Measurements from ENCODE around the gene SCT. TPM values are rescaled to one million over a fixed set of nuclear protein-coding genes. Genes with fewer than 3 reads are reported as not detected.

SCT gene
- total RNA-seq (not detected), polyA plus RNA-seq (not detected)
- long read RNA-seq, donor 1, partial matches to known transcripts: 0 of 1 reads
- long read RNA-seq, donor 1, other reads (novel, unspliced or antisense): 0 of 1 reads
- long read RNA-seq, donor 2, transcript SCT-201 (4 exons, 366 nt): major isoform, 5 of 5 reads
- long read RNA-seq, donor 2, partial matches to known transcripts: 0 of 5 reads
- long read RNA-seq, donor 2, other reads (novel, unspliced or antisense): 0 of 5 reads
- long read RNA-seq, donor 3, partial matches to known transcripts: 0 of 3 reads
- long read RNA-seq, donor 3, other reads (novel, unspliced or antisense): 0 of 3 reads
- long read RNA-seq, donor 4: 0 reads
- long read RNA-seq, donor 5: 0 reads

GRCh38 chr11:626475-627307, at the start of gene SCT:
Gene SCT (minus strand): TSS chr11:627181. CDS start chr11:627143, 38 bp downstream.
- Histone ChIP-seq H3K9ac (ENCODE audit: insufficient read depth in 1 of 2, low read length in 2 of 2) (no peak within 1 kb of the TSS), H3K4me1 (ENCODE audit: control insufficient read depth in 5 of 5, insufficient read depth in 5 of 5, low read length in 5 of 5) (peaks cover 0 to 4% (median 0%) of the 10 kb centered on the region in 5 donors), H3K4me3 (no peak within 1 kb of the TSS), H3K36me3 (ENCODE audit: control insufficient read depth in 4 of 4, insufficient read depth in 4 of 4, low read length in 4 of 4) (no peaks in the 10 kb centered on the region), H3K27ac (ENCODE audit: low read depth in 1 of 2, low read length in 1 of 2) (no peak within 1 kb of the TSS), H3K9me3 (ENCODE audit: control insufficient read depth in 4 of 4, insufficient read depth in 3 of 4, low read length in 3 of 4) (no peaks in the 10 kb centered on the region), H3K27me3 (ENCODE audit: control insufficient read depth in 3 of 3, insufficient read depth in 3 of 3, low read length in 2 of 3) (peaks cover 0 to 18% (median 11%) of the 10 kb centered on the region in 3 donors)
- DNase-seq (no peak), ATAC-seq (ENCODE audit: insufficient read depth, low FRiP score) (no peak)
- 12 to 13% methylated on average over 13 to 72 of the region's 72 CpGs for WGBS, 2 donors
- no peak for TF ChIP-seq CTCF (IDR thresholded peaks at IDR 0.05; ENCODE audit: control extremely low read depth, extremely low read depth)

GRCh38 chr11:674406-674805, 47.4 kb upstream of the SCT start:
- no peak for DNase-seq
- Histone ChIP-seq H3K4me3 (no peak overlapping the region), H3K27me3 (ENCODE audit: control insufficient read depth in 3 of 3, insufficient read depth in 3 of 3, low read length in 2 of 3) (no peaks in the 10 kb centered on the region), H3K27ac (ENCODE audit: low read depth in 1 of 2, low read length in 1 of 2) (no peak overlapping the region), H3K36me3 (ENCODE audit: control insufficient read depth in 4 of 4, insufficient read depth in 4 of 4, low read length in 4 of 4) (peaks cover 15 to 28% (median 20%) of the 10 kb centered on the region in 4 donors), H3K9me3 (ENCODE audit: control insufficient read depth in 4 of 4, insufficient read depth in 3 of 4, low read length in 3 of 4) (no peaks in the 10 kb centered on the region), H3K9ac (ENCODE audit: insufficient read depth in 1 of 2, low read length in 2 of 2) (no peak overlapping the region), H3K4me1 (ENCODE audit: control insufficient read depth in 5 of 5, insufficient read depth in 5 of 5, low read length in 5 of 5) (peaks cover 0 to 2% (median 0%) of the 10 kb centered on the region in 5 donors)
- TF ChIP-seq CTCF (IDR thresholded peaks at IDR 0.05; ENCODE audit: control extremely low read depth, extremely low read depth): no peak
- ATAC-seq (ENCODE audit: insufficient read depth, low FRiP score): no peak
- 94 to 95% methylated on average over 17 of the region's 17 CpGs for WGBS, 2 donors

GRCh38 chr11:673866-674265, 46.9 kb upstream of the SCT start:
- TF ChIP-seq CTCF (IDR thresholded peaks at IDR 0.05; ENCODE audit: control extremely low read depth, extremely low read depth): no peak
- 94 to 97% methylated on average over 8 of the region's 8 CpGs for WGBS, 2 donors
- no peak for DNase-seq
- Histone ChIP-seq H3K9me3 (ENCODE audit: control insufficient read depth in 4 of 4, insufficient read depth in 3 of 4, low read length in 3 of 4) (no peaks in the 10 kb centered on the region), H3K4me3 (no peak overlapping the region), H3K36me3 (ENCODE audit: control insufficient read depth in 4 of 4, insufficient read depth in 4 of 4, low read length in 4 of 4) (peaks cover 15 to 26% (median 20%) of the 10 kb centered on the region in 4 donors), H3K4me1 (ENCODE audit: control insufficient read depth in 5 of 5, insufficient read depth in 5 of 5, low read length in 5 of 5) (peaks cover 0 to 2% (median 0%) of the 10 kb centered on the region in 5 donors), H3K27ac (ENCODE audit: low read depth in 1 of 2, low read length in 1 of 2) (no peak overlapping the region), H3K9ac (ENCODE audit: insufficient read depth in 1 of 2, low read length in 2 of 2) (no peak overlapping the region), H3K27me3 (ENCODE audit: control insufficient read depth in 3 of 3, insufficient read depth in 3 of 3, low read length in 2 of 3) (no peaks in the 10 kb centered on the region)
- no peak for ATAC-seq (ENCODE audit: insufficient read depth, low FRiP score)
